Bronchial epithelial cell (primary cell): ENCODE results near the gene BRWD1. TPM values are rescaled to one million over a fixed set of nuclear protein-coding genes. Genes with fewer than 3 reads are reported as not detected.

Source experiments
- DNase-seq: peaks from one replicate; pipeline ENCODE4 v3.0.0-alpha.2; 2010; ENCODE audit warnings: low read depth
- FAIRE-seq: peaks from 2 replicates; lab custom pipeline; 2011; peaks lifted over from hg19 to GRCh38; lab: Jason Lieb, UNC
- H3K27me3 ChIP-seq: 2 replicates; pipeline ENCODE4 v1.5.1; 2011; ENCODE audit warnings: low read length; ENCODE audit not compliant: control insufficient read depth, insufficient read depth
- H3K36me3 ChIP-seq: 2 replicates; pipeline ENCODE4 v1.5.1; 2011; ENCODE audit warnings: low read length; ENCODE audit not compliant: control insufficient read depth, insufficient read depth
- H3K4me3 ChIP-seq: 2 replicates; pipeline ENCODE4 v1.5.1; 2011; ENCODE audit warnings: mild to moderate bottlenecking, low read depth, low read length, control low read depth
- total RNA-seq: library from RNA; depleted of rRNA; stranded (reverse); fragments of >200 nt; gene quantifications from 2 replicates; pipeline ENCODE4 v1.2.1, GENCODE V29; 2014
- TF ChIP-seq, protein P1 (sequence below): IDR thresholded peaks from 2 replicates; pipeline ENCODE4 v1.5.1; 2011; ENCODE audit warnings: mild to moderate bottlenecking, moderate library complexity, low read length, control low read depth, inconsistent platforms; ENCODE audit not compliant: insufficient read depth, severe bottlenecking

The BRWD1 gene
- total RNA-seq, 1 donor from 2014 or later = 71.6 TPM

DNA sequence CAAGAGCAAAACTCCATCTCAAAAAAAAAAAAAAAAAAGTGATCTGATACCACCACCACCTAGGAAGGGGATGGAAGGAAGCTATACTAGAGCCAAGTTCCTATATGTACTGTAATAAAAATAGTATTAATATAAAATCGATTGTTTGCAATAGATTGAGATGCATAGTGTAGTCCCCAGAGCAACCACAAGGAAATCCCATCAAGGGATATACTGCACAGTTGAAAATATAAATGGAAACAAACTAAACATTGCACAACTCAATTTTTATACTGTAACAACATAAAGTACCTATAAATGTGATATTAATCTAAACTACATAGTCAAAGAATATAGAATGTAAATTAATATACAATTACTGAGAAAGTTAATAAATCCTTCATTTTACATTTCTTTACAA lies 109.3 kb downstream of the BRWD1 start:
- FAIRE-seq (no peak), DNase-seq (no peak)
- Histone ChIP-seq H3K27me3 (no peaks in the 10 kb centered on the region), H3K4me3 (no peak overlapping the region), H3K36me3 (peaks cover 14% of the 10 kb centered on the region)
- TF ChIP-seq, protein P1, sequence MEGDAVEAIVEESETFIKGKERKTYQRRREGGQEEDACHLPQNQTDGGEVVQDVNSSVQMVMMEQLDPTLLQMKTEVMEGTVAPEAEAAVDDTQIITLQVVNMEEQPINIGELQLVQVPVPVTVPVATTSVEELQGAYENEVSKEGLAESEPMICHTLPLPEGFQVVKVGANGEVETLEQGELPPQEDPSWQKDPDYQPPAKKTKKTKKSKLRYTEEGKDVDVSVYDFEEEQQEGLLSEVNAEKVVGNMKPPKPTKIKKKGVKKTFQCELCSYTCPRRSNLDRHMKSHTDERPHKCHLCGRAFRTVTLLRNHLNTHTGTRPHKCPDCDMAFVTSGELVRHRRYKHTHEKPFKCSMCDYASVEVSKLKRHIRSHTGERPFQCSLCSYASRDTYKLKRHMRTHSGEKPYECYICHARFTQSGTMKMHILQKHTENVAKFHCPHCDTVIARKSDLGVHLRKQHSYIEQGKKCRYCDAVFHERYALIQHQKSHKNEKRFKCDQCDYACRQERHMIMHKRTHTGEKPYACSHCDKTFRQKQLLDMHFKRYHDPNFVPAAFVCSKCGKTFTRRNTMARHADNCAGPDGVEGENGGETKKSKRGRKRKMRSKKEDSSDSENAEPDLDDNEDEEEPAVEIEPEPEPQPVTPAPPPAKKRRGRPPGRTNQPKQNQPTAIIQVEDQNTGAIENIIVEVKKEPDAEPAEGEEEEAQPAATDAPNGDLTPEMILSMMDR = no peak

DNA sequence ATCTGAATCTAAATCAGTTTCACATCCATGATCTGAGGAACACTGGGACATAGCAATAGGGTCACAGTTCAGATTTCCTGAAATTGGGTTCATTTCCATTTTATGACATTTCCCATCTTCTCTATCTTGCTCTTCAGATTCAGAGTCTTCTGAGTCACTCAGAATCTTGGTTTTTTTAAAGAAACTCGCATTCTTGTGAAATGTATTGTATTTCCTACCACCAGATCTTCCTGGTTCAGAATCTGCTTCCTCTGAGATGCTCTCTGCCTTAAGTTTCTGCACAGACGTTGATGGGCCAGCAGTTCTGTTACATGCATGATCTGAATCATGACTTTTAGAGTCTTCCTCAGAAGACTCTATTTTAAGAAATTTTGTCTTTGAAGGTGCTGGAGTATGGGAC lies 114.6 kb downstream of the BRWD1 start:
- Histone ChIP-seq H3K27me3 (no peaks in the 10 kb centered on the region), H3K4me3 (no peak overlapping the region), H3K36me3 (peaks cover 10% of the 10 kb centered on the region)
- DNase-seq (no peak), FAIRE-seq (no peak)
- TF ChIP-seq, protein P1 = no peak

DNA sequence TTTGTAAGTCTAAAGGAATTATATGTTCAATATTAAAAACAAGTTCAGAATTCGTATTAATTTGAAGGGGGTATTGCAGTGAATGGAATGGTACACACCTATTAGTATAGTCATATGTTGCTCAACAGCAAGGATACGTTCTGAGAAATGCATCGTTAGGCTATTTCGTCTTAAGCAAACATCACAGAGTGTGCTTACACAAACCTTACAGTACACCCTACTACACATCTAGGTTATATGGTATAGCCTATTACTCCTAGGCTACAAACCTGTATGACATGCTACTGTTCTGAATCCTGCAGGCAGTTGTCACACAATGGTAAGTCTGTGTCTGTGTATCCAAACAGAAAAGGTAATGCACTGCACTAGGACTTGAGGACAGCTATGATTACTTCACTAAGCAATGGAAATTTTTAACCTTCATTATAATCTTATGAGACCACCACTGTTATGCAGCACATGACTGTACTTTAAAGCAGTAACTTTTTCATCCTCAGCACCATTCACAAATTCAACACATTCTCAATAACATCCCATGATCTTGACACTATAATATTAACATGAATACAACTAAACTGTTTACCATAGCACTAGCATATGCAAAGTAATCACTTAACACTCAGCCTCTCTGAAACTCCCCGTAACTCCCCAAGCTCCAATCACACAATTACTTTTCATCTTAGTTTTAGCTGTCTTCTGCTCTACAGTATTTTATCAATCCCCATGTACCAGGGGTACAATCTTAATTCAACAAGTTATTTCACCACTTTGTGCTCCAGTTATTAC lies 115.8 kb downstream of the BRWD1 start:
- DNase-seq (peak; percentile 65), FAIRE-seq (no peak)
- Histone ChIP-seq H3K4me3 (no peak overlapping the region), H3K36me3 (peaks cover 10% of the 10 kb centered on the region), H3K27me3 (no peaks in the 10 kb centered on the region)
- TF ChIP-seq, protein P1 = no peak

DNA sequence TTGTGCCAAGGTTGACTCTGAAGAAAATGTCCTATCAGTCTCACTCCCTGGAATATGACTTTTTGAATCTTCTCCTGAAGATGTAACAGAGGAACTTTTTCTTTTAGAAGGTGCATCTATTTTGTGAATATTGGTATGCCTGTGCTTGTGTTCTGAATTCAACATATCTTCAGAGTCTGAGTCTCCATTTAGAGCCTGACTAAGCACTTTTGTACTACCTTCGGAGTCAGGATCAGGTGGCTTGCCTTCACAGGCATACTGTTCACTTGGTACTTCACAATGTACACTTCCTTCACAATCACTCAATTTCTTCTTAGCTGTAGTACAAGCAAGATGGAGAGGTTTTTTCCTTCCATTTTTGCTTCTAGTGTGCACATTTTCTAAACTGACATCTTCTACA lies 116.6 kb downstream of the BRWD1 start:
- FAIRE-seq = no peak
- Histone ChIP-seq H3K36me3 (peaks cover 9% of the 10 kb centered on the region), H3K27me3 (no peaks in the 10 kb centered on the region), H3K4me3 (no peak overlapping the region)
- TF ChIP-seq, protein P1 = no peak
- DNase-seq = no peak

DNA sequence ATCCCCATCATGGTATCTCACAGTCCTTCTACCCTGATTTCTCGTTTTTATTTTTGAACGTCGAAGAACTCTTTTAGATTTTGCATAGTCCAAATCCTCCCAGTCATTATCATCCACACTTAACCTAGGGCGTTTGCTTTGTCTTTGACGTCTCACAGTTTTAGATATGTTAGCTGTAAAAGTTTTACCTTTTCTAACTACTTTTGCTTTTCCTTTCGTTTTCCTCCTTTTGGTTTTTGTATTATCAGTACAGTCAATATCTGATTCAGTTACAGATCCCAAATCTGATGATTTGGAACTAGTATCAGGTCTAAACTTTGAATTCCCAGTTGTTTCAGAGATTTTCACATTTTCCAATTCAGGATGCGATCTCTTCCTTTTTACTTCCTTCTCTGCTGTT lies 117.1 kb downstream of the BRWD1 start:
- no peak overlapping the region for H3K4me3 ChIP-seq
- H3K36me3 ChIP-seq = peaks cover 9% of the 10 kb centered on the region
- H3K27me3 ChIP-seq = no peaks in the 10 kb centered on the region
- FAIRE-seq (no peak), DNase-seq (no peak)
- TF ChIP-seq, protein P1 = no peak
